ENCODE measurements around the gene TEX10.

DNA sequence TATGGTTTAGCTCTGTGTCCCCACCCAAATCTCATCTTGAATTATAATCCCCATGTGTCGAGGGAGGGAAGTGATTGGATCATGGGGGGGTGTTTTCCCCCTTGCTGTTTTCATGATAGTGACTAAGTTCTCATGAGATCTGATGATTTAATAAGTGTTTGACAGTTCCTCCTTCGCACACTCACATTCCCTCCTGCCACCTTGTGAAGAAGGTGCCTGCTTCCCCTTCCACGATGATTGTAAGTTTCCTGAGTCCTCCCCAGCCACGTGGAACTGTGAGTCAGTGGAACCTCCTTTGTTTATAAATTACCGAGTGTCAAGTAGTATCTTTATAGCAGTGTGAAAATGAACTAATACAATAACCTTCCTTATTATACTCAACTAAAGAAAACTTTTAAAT lies 24.3 kb upstream of the TEX10 start:
- TF ChIP-seq GATA2 (IDR thresholded peaks at IDR 0.05; ENCODE audit: low read depth, low read length): no peak
- TF ChIP-seq GATA3 (IDR thresholded peaks at IDR 0.05; ENCODE audit: low read depth, low read length): no peak
